Activated T-cell treated with anti-CD3 and anti-CD28 coated beads, Interleukin-2, amount 50 U/mL, for 72 hours (primary cell): ENCODE results near the gene SSC5D. TPM values are rescaled to one million over a fixed set of nuclear protein-coding genes. Genes with fewer than 3 reads are reported as not detected.
"Not testable (repeated sequence)": the region's sequence is repeated elsewhere in the genome, so short reads cannot be mapped to it uniquely, and the experiment has no call there.

ENCODE experiments used
- ATAC-seq, 2 donors: fragments of 150-1000 bp; cut with Tn5 transposase; replicated peaks in 1 of 2; 2 replicates each; pipeline ENCODE4 v1.10.0; 2021; ENCODE audit warnings: moderate library complexity in 2 of 2, mild to moderate bottlenecking in 1 of 2
- DNase-seq, 2 donors: peaks; one replicate each; pipeline ENCODE4 v3.0.0; 2021 to 2022; ENCODE audit warnings: mixed read lengths in 1 of 2
- H3K27ac Mint-ChIP-seq: one replicate; pipeline ENCODE4 v1.8.0; 2022; ENCODE audit warnings: mild to moderate bottlenecking, moderate library complexity, mixed read lengths
- H3K27me3 Mint-ChIP-seq: one replicate; pipeline ENCODE4 v1.8.0; 2022; ENCODE audit warnings: low read depth, mixed read lengths
- H3K36me3 Mint-ChIP-seq, 2 donors: one replicate each; pipeline ENCODE4 v1.8.0; 2022; ENCODE audit warnings: mixed read lengths in 2 of 2, mild to moderate bottlenecking in 1 of 2; ENCODE audit not compliant: insufficient read depth in 2 of 2
- H3K4me1 Mint-ChIP-seq: one replicate; pipeline ENCODE4 v1.8.0; 2022; ENCODE audit warnings: low read depth, mixed read lengths
- H3K4me3 Mint-ChIP-seq, 2 donors: one replicate each; pipeline ENCODE4 v1.8.0; 2022; ENCODE audit warnings: mild to moderate bottlenecking in 2 of 2, mixed read lengths in 2 of 2, moderate library complexity in 2 of 2
- H3K9me3 Mint-ChIP-seq, 2 donors: one replicate each; pipeline ENCODE4 v1.8.0; 2022; ENCODE audit warnings: mixed read lengths in 2 of 2
- total RNA-seq, 2 donors: library from RNA; stranded (reverse); gene quantifications; one replicate each; pipeline ENCODE4 v1.2.3, GENCODE V29; 2022

Gene SSC5D
- total RNA-seq, 2 donors from 2014 or later, result 1.2 to 1.7 TPM

- H3K9me3 Mint-ChIP-seq, DNase-seq, ATAC-seq, H3K4me3 Mint-ChIP-seq, H3K36me3 Mint-ChIP-seq, H3K27ac Mint-ChIP-seq: not testable (repeated sequence)
- peaks cover 13% of the 10 kb centered on the region for H3K4me1 Mint-ChIP-seq
- peaks cover 36% of the 10 kb centered on the region for H3K27me3 Mint-ChIP-seq
Observed at GRCh38 chr19:55448175-55448490, 40.1 kb upstream of the SSC5D start.

GRCh38 chr19:55449469-55449868 lies 38.8 kb upstream of the SSC5D start:
- H3K27me3 Mint-ChIP-seq, result peaks cover 34% of the 10 kb centered on the region
- H3K4me1 Mint-ChIP-seq, result peaks cover 5% of the 10 kb centered on the region
- no peaks in the 10 kb centered on the region for H3K9me3 Mint-ChIP-seq
- ATAC-seq, result no peak
- no peak for DNase-seq
- no peak overlapping the region for H3K27ac Mint-ChIP-seq
- peaks cover 2 to 7% of the 10 kb centered on the region in 2 donors for H3K36me3 Mint-ChIP-seq
- H3K4me3 Mint-ChIP-seq, result no peak overlapping the region

- peak; percentile 33 to 36 for ATAC-seq
- Mint-ChIP-seq H3K36me3 (peaks cover 4 to 7% of the 10 kb centered on the region in 2 donors), H3K27me3 (peaks cover 20% of the 10 kb centered on the region), H3K4me3 (peak overlapping the region; percentile 80 to 81), H3K9me3 (no peaks in the 10 kb centered on the region), H3K4me1 (peaks cover 5% of the 10 kb centered on the region), H3K27ac (no peak overlapping the region)
- DNase-seq, result no peak
Observed at GRCh38 chr19:55451163-55451964, 36.9 kb upstream of the SSC5D start.

- ATAC-seq, result no peak
- no peaks in the 10 kb centered on the region for H3K9me3 Mint-ChIP-seq
- no peak overlapping the region for H3K27ac Mint-ChIP-seq
- DNase-seq, result no peak
- peak overlapping the region; percentile 80 to 81 for H3K4me3 Mint-ChIP-seq
- peaks cover 5% of the 10 kb centered on the region for H3K4me1 Mint-ChIP-seq
- H3K36me3 Mint-ChIP-seq, result peaks cover 4 to 7% of the 10 kb centered on the region in 2 donors
- H3K27me3 Mint-ChIP-seq, result peaks cover 20% of the 10 kb centered on the region
Observed at GRCh38 chr19:55451965-55452748, 36.1 kb upstream of the SSC5D start.

GRCh38 chr19:55452749-55453346 lies 35.4 kb upstream of the SSC5D start:
- ATAC-seq (peak; percentile 56), DNase-seq (peak; percentile 41 to 43)
- no peaks in the 10 kb centered on the region for H3K9me3 Mint-ChIP-seq
- no peak overlapping the region for H3K27ac Mint-ChIP-seq
- peaks cover 20% of the 10 kb centered on the region for H3K27me3 Mint-ChIP-seq
- peaks cover 4 to 7% of the 10 kb centered on the region in 2 donors for H3K36me3 Mint-ChIP-seq
- peaks cover 5% of the 10 kb centered on the region for H3K4me1 Mint-ChIP-seq
- H3K4me3 Mint-ChIP-seq, result peak overlapping the region in 1 of 2 donors; percentile 59

GRCh38 chr19:55453511-55454260 lies 34.5 kb upstream of the SSC5D start:
- DNase-seq (no peak), ATAC-seq (no peak)
- Mint-ChIP-seq H3K36me3 (peaks cover 4 to 7% of the 10 kb centered on the region in 2 donors), H3K9me3 (no peaks in the 10 kb centered on the region), H3K4me1 (peaks cover 5% of the 10 kb centered on the region), H3K4me3 (peak overlapping the region in 1 of 2 donors; percentile 59), H3K27ac (no peak overlapping the region), H3K27me3 (peaks cover 20% of the 10 kb centered on the region)

- no peak overlapping the region for H3K27ac Mint-ChIP-seq
- no peak overlapping the region for H3K4me3 Mint-ChIP-seq
- peaks cover 20% of the 10 kb centered on the region for H3K27me3 Mint-ChIP-seq
- H3K9me3 Mint-ChIP-seq, result no peaks in the 10 kb centered on the region
- DNase-seq, result peak; percentile 49 to 58
- peaks cover 9% of the 10 kb centered on the region for H3K4me1 Mint-ChIP-seq
- peaks cover 4 to 7% of the 10 kb centered on the region in 2 donors for H3K36me3 Mint-ChIP-seq
- ATAC-seq, result no peak
Observed at GRCh38 chr19:55454787-55455243, 33.4 kb upstream of the SSC5D start.

- Mint-ChIP-seq H3K9me3 (no peaks in the 10 kb centered on the region), H3K27ac (no peak overlapping the region), H3K27me3 (peaks cover 20% of the 10 kb centered on the region), H3K4me1 (peaks cover 17% of the 10 kb centered on the region), H3K4me3 (no peak overlapping the region), H3K36me3 (peaks cover 4 to 7% of the 10 kb centered on the region in 2 donors)
- ATAC-seq, result no peak
- no peak for DNase-seq
Observed at GRCh38 chr19:55455576-55456235, 32.5 kb upstream of the SSC5D start.

- H3K36me3 Mint-ChIP-seq, result peaks cover 4 to 7% of the 10 kb centered on the region in 2 donors
- ATAC-seq (no peak), DNase-seq (no peak)
- no peak overlapping the region for H3K27ac Mint-ChIP-seq
- H3K9me3 Mint-ChIP-seq, result no peaks in the 10 kb centered on the region
- peaks cover 22% of the 10 kb centered on the region for H3K4me1 Mint-ChIP-seq
- H3K4me3 Mint-ChIP-seq, result no peak overlapping the region
- peaks cover 20% of the 10 kb centered on the region for H3K27me3 Mint-ChIP-seq
Observed at GRCh38 chr19:55456347-55456746, 31.9 kb upstream of the SSC5D start.

- DNase-seq (no peak), ATAC-seq (no peak)
- Mint-ChIP-seq H3K27me3 (peaks cover 13% of the 10 kb centered on the region), H3K9me3 (no peaks in the 10 kb centered on the region), H3K4me1 (peaks cover 27% of the 10 kb centered on the region), H3K4me3 (no peak overlapping the region), H3K27ac (no peak overlapping the region), H3K36me3 (peaks cover 3 to 7% of the 10 kb centered on the region in 2 donors)
Observed at GRCh38 chr19:55457683-55458457, 30.4 kb upstream of the SSC5D start.

- peaks cover 0 to 3% of the 10 kb centered on the region in 2 donors for H3K36me3 Mint-ChIP-seq
- no peaks in the 10 kb centered on the region for H3K27me3 Mint-ChIP-seq
- no peak overlapping the region for H3K4me3 Mint-ChIP-seq
- H3K27ac Mint-ChIP-seq, result no peak overlapping the region
- H3K9me3 Mint-ChIP-seq, result no peaks in the 10 kb centered on the region
- ATAC-seq (no peak), DNase-seq (no peak)
- H3K4me1 Mint-ChIP-seq, result peaks cover 29% of the 10 kb centered on the region
Observed at GRCh38 chr19:55459551-55459949, 28.7 kb upstream of the SSC5D start.
